ENCODE measurements around the gene UROD.

UROD gene

DNA sequence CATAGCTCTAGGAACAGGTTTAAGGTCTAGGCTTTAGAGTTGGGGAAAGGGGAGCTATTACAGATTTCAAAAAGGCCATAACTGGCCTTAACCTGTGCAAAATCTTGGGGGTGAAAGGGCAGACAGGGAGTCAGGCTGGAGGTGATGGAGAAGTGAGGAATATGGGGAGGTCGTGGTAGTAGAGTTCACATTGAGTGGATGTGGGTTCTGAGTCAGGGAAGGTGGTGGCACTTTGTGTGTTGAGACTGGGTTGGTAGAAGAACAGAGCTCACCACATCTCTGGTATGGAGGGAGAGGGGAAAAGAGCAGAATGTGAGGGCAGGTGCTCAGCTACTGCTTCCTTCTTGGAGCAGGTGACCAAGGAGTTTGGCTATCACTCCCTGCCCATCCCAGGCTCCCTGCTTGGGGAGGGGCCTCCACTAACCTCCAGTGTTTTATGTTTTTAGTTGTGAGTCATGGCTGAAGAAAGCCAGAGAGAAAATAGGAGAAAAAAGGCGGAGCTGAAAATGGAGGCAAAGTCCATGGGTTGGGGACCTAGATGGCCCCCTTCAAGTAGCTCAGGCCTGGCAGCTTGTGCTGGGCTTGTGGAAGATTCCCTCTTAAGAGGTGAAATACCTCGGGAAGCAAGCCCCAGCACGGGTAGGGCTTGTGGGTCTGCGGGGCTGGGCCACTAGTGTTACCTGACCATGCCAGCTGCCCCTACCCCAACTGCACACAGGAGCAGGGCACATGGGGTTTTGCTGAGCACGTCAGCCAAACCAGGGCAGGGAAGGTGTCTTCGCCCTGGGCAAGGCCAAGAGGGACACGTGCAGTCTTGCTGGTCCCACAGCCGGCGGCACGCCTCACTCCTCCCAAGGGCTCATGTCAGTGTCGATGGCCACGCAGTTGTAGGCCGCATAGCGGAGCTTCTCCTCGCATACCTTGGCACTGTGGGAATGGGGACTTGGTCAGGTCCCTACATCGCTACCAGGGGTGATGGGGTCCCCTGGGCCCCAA is 9.1 kb upstream of the UROD start:
- no peak overlapping the region for H3K4me3 ChIP-seq (ENCODE audit: low read depth, low read length)
- in situ Hi-C loops (cut with HindIII; ENCODE audit: low sequenced_read_pairs) = no loop called here
- DNase-seq (ENCODE audit: low read depth, low spot score) = no peak
- TF ChIP-seq CTCF (IDR thresholded peaks at IDR 0.05; ENCODE audit: low read depth, low read length) = no peak

DNA sequence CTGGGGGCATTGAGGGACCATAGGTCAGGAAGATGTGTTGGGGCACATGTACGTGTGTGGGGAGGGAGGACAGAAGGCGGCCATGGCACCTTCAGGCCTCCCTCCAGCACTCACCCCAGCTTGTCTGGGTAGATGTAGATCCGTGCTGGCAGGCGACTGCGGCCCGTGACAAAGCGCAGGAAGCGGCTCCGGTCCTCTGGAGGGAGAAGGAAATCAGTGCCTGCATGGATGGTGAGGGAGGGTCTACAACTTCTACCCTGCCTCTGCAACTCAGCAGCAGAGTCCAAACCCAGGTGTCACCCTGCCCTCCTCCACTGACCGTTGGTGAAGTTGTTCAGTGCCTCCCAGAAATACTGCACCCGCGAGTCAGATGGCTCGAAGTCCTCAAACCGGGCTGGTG is 8.3 kb upstream of the UROD start:
- H3K4me3 ChIP-seq (ENCODE audit: low read depth, low read length) = no peak overlapping the region
- TF ChIP-seq CTCF (IDR thresholded peaks at IDR 0.05; ENCODE audit: low read depth, low read length) = no peak
- in situ Hi-C loops (cut with HindIII; ENCODE audit: low sequenced_read_pairs) = no loop called here
- DNase-seq (ENCODE audit: low read depth, low spot score) = no peak

- H3K4me3 ChIP-seq (ENCODE audit: low read depth, low read length) = no peak overlapping the region
- in situ Hi-C loops (cut with HindIII; ENCODE audit: low sequenced_read_pairs) = no loop called here
- DNase-seq (ENCODE audit: low read depth, low spot score) = no peak
- TF ChIP-seq CTCF (IDR thresholded peaks at IDR 0.05; ENCODE audit: low read depth, low read length) = no peak
These were observed 7.7 kb upstream of the UROD start for GRCh38 chr1:45004281-45004920.

DNA sequence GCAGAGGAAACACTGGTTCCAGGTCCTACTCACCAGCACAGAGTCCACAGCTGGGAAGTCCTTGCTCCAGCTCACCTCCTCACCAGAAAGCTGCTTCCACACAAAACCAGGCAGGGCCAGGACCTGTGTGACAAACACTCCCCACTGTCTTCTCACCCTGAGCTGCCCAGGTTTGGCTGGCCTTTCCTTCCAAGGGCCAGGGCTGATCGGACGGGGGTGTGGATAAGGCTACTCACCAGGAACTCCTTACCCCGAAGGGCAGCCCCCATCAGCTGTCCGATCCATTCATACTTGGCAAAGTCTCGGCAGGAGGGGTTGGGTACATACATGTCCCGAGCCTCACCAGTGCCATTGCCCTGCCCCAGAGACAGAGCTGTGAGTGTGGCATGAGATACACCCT is 6.3 kb upstream of the UROD start:
- in situ Hi-C loops (cut with HindIII; ENCODE audit: low sequenced_read_pairs) = no loop called here
- H3K4me3 ChIP-seq (ENCODE audit: low read depth, low read length) = no peak overlapping the region
- no peak for TF ChIP-seq CTCF (IDR thresholded peaks at IDR 0.05; ENCODE audit: low read depth, low read length)
- DNase-seq (ENCODE audit: low read depth, low spot score) = no peak

- no peak for TF ChIP-seq CTCF (IDR thresholded peaks at IDR 0.05; ENCODE audit: low read depth, low read length)
- DNase-seq (ENCODE audit: low read depth, low spot score) = no peak
- in situ Hi-C loops (cut with HindIII; ENCODE audit: low sequenced_read_pairs) = no loop called here
- H3K4me3 ChIP-seq (ENCODE audit: low read depth, low read length) = no peak overlapping the region
These were observed 4.7 kb upstream of the UROD start for GRCh38 chr1:45007311-45007710.

DNA sequence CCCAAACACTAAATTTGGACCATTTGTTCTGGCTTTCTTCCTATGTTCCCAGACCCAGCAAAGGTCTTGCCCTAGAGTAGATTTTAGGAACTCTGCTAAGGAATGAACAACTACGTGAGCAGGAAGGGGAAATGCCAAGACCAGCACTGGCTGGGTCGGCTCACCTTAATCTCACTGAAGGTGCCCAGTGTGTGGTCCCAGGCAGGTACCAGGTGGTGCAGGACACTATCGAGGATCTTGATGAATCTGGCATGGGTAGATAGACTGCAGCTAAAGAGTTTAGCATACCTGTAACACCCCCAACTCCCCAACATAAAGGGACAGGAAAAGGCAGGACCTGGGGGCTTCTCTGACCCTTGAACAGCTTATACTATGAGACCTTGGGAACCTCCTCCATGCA is 4.0 kb upstream of the UROD start:
- in situ Hi-C loops (cut with HindIII; ENCODE audit: low sequenced_read_pairs) = no loop called here
- no peak overlapping the region for H3K4me3 ChIP-seq (ENCODE audit: low read depth, low read length)

More for the DNA sequence above, 4.0 kb upstream of the UROD start:
- no peak for DNase-seq (ENCODE audit: low read depth, low spot score)
- no peak for TF ChIP-seq CTCF (IDR thresholded peaks at IDR 0.05; ENCODE audit: low read depth, low read length)

All from astrocyte of the spinal cord (primary cell).